ENCODE data around the gene OLFML2A.

GRCh38 chr9:124818431-124819281 lies 41.7 kb downstream of the OLFML2A start:
- no peak for TF ChIP-seq CTCF (conservative IDR thresholded peaks at IDR 0.05; ENCODE audit: low read length)
- TF ChIP-seq EZH2phosphoT487 (IDR thresholded peaks at IDR 0.05; ENCODE audit: borderline replicate concordance, low read depth, low read length), result no peak

Measured in OCI-LY7 (cell line).